IPS DF 4.7 (cell line): Measurements from ENCODE around the gene ENC1.

Experiments used
- DNase-seq: peaks from one replicate; pipeline ENCODE4 v3.0.0-alpha.2; 2013; ENCODE audit warnings: low spot score; ENCODE audit errors: extremely low read depth

ENC1 gene

DNA sequence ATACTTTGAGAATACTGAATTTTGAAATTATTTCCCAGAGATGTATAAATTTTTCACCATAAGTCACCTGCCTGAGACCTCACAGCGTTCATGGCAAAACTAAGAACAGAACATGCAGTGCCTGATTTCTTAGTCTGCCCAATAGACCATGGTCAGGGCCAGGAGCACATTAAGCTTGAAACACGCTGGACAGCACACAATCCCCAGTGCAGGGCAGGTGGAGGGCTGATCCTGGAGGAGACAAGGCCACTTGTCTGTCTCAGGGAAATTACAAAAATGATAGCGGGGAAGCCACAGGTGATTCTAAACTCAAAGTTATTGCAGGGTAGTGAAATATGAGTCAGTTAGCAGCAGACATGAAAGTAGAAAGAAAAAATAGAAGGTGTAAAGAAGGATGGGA is 18.6 kb upstream of the ENC1 start:
- no peak for DNase-seq

DNA sequence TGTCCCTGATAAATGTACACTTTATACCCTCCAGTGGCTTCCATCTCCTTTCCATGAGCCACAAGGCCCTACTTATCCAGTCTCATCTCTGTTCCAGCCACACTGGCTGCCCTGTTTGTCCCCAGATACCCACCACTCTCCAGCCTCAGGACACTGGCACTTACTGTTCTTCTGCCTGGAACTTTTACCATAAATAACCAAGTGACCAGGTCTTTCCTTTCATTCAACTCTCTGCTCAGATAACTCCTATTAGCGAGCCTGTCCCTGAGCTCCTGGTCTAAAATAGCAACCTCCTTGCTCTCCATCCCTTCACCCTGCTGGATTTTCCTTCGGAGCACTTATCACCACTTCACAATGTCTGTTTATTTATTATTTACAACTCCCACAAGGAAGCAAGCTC is 16.6 kb upstream of the ENC1 start:
- no peak for DNase-seq

DNA sequence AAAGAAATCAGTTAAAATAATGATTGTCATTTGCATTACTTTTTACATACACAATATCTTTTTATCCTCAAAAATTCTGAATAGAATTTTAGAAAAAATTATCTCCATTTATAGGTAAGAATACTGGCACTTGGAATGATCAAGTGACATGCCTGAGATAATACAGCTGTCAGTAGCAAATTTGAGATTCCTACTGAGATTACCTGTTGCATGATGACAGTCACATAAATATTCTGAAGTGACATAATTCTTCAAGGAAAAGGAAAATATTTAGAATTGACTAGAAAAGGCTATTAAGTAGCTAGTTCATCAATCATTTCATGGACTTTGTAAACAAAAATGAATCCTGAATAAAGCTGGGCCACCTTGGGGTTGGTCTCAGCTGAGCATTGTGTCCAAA is 15.2 kb upstream of the ENC1 start:
- no peak for DNase-seq

DNA sequence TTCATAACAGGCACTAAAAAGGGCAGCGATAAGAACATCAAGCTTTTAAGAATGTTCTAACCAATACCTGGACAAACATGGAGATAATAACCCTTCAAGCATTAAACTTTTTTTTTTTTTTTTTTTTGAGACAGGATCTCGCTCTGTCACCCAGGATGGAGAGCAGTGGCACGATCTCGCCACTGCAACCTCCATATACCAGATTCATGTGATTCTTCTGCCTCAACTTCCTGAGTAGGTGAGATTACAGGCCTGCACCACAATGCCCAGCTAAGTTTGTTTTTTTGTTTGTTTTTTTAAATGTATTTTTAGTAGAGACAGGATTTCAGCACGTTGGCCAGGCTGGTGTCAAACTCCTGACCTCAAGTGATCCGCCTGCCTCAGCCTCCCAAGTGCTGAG is 14.7 kb upstream of the ENC1 start:
- no peak for DNase-seq

DNA sequence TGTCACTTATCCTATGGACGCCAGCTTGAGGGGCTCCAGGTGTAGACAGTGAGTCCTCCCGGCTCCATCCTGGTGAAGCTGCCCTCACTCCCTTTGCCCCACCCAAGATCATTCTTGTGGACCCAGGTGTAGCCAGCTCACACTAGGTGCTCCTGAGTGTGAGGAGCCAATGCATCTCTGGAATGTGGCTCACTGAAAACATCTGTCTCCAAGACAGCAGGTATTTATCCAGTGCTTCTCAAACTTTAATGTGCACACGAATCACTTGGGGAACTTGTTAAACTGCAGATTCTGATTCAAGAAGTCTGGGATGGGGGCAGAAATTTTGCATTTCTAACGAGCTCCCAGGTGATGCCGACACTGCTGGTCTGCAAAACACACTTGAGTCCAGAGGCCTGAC is 13.5 kb upstream of the ENC1 start:
- no peak for DNase-seq

DNA sequence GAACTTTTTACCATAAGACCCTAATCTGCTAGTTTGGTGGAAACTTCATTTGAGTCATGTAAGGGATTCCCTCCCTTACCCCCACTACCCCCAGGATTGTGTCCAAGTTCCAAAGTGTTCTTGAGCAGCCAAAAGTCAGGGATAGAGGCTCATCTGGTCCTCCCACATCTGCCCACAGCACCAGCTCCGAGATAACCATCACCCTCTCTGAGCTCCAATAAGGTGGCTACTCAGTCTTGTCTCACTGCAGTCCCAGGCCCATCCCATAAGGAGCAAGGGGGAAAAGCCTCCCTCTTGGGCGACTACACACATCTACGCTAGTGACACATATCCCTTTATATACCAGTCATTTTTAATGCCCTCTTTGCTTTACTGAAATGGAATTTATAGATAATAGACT is 12.0 kb upstream of the ENC1 start:
- DNase-seq: no peak

DNA sequence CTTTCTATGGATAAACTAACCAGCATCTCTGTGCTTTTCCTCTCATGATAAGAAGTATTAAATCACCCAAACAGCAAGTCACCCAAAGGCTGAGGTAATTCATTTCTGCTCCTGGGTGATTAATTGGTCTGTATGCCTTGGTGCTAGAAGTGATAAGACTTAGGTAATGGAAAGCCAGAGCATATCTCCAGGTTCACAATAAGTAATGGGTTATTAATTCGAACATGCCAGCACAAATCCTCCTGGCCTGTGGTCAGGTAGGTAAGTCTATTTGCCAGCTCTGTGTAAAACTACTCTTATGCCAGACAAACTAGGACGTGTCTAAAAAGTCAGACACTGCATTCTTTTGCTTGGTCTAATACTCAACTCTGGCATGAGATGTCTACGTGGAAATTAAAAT is 11.2 kb upstream of the ENC1 start:
- DNase-seq: no peak

DNA sequence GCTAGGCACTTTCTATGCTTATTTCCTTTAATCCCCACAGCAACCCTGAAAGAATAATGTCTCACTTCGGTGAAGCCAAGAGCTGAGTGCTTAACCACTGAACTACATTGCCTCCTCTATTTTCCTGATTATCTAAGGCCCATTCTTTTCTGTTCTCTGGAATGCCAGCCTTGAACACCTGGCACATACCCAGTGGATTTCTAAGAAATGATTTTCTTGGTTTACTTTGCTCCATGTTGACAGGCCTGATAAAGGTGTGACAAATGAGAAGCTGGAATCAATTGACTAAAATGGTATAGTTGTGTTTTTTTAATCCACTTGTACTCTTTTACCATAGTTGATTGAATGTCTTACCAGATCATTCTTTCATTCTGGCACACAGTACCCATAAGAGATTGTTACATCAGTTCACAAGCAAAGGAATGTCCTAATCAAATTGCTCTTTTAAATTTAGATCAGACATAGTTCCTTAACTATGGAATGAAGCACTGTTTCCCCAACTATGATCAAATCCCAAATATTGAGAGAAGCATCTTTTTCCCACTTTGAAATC is 9.0 kb upstream of the ENC1 start:
- no peak for DNase-seq

DNA sequence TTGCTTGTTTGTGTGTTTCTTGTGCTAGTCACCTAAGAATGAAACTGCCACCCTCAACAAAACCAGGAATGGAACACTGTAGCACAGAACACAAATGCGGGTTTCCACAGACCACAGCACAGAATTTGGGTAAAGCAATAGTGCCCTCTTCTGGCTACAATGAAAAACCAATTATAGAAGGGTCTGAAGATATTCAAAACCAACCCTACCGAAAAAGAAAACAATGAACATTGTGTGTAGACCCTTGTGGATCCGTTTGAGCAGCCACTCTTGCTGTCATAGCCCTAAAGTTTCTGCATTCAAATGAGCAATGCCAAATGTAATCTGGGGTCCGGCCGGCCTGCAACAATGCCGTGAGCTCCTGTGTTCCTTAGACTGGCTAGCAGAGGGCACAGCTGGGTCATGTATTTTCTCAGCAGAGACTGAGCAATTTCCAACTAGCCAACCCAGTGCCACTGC is 8.3 kb upstream of the ENC1 start:
- no peak for DNase-seq

DNA sequence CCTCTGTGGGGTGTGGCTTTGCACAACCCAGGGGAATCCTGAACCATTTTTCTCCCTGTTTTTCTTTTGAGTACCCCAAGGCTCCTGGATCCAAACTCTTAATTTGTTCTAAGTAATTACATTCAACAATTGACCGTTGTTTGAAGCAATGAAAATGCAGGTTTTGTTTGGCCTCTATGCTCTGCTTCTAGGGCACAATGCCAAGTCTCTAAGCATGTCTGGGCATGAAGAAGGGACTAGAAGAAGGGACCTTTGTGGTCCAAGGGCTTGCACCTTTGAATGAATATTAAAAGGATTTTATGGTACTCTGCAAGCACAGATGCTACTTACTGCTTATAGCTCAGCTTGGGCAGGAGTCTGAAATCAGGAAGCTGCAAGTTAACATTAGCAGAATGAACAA is 6.6 kb upstream of the ENC1 start:
- no peak for DNase-seq

DNA sequence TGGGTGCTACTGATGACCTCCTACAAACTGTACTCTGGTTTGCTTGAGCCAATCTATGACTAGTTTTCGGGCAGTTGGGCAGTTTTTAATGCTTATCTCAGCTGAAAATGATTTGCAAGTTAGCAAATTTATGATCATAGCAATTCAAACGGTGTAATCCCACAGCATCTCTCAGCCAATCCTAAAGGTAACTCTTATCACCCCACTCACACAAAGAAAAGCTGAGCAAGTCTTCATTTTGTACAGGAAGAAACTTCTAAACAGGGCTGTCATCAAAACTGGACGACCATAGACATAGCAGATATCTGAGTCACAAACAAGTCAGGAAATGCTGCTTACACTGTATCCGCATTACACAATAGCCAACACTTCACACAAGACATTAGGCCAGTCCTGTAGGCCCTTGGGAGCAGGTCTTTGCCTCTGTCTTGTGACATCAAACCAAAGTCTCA is 2.6 kb upstream of the ENC1 start:
- no peak for DNase-seq

DNA sequence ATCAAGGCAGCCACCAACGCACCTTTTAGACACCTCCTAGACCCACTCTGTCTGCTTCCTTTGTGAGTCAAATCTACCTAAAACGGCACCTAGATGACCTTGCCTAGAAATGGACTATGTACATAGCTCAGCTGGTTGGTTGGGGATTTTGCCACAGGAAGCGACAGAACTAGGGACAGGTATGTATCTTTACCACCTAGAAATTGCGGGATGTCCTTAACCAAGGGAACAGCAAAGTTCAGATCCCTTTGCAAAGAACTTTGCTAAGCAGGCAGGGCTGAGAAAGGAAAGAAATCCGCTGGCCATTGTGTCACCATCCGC is 2.0 kb upstream of the ENC1 start:
- DNase-seq: no peak

DNA sequence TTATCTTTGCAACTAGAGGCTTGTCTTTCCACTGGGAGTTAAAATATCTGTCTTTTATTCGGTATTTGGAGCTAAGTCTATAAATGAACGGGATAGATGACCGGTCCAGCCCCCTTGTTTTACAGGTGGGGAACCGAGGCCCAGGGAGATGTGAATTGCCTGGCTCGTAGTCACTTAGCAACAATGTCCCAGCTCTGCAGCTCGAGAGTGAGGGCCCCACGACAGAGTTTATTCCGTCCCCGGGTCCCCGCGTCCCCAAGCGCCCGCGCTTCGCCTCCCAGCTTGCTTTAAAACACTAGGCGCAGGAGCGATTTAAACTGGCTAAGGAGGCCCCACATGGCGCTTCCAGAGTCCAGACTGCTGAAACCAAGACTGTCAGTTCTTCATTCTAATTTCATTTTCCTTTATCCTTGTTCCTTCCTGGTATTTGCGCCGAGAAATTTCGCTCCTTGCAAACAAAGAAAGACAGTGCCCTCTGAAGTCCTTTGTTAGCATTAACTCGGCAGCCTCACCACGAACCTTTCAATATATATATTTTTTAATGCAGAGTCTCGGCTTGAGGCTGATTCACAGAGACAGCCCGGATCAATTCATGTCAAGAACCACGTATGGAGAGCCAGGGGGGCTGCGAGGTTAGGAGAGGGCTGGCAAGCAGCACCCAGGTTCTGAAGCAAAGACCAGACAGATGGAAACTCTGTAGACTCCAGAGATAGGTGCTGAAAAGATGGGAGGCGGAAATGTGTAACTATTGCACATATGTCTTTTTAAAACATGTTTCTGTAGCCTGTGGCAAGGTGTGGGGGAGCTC is 1.4 kb upstream of the ENC1 start:
- no peak for DNase-seq

DNA sequence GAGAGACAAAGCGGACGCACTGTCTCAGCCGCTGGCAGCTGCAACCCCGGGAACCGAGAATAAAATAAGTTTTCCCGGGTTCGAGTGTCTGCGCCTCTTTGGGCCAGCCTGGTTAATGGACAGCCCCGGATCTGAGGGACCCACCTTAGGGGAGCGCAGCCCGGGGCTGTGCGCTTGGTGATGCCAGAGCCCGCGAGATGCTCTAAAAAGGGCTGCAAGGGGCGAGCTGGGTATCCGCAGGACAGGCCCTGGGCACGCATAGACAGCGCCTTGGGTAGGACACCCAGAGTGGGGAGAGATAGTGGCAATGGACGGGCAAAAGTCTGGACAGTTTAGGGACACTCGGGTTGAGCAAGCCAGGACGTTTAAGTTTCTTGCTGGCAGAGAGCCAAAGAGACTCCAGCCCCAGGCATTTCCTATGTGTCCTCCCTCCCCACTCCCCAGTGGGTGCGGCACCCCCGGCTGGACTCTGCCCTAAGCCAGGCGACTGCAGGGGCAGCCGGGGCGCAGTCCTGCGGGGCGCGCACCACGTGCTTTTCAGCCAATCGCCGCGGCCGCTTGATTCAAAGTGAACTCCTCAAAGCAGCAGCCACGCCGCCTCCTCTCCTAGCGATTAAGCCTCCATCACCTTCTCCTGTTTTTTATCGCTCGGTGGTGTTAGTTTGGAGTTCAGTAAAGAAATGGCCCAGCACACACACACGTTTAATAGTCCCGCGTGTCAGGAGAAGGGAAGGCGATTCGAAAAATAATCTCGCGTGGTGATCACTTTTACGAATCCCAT is 616 bp upstream of the ENC1 start:
- DNase-seq: no peak

DNA sequence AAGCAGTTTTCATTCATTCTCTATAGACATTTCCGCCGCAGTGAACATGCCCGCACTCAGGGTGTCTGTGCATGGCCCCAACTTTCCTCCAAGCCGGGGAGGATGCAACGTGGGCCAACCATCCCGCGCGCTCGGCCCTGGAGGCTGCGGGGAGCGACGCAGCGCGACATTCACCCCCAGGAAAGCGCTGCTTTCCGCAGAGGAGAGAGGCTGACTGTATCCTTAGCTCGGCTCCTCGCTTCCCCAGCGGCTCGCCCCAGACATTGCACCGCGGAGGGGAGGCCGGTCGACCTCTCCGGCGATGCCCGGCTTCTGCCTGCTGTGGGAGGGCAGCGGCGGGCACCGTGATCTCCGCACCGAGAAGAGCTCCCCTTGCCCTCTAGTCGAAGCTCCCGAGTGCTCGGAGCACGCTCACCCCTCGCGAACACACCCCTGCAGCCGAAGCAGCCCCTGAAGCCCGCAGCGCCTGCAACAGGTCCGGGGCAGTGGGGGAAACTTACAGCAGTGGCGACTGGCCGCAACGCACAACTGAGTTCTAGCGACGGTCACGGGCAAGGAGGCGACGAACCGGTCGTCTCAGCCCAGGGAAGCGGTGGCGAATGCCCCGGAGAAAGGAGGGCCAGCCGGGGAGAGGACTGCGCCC is 600 bp downstream of the ENC1 start:
- no peak for DNase-seq

DNA sequence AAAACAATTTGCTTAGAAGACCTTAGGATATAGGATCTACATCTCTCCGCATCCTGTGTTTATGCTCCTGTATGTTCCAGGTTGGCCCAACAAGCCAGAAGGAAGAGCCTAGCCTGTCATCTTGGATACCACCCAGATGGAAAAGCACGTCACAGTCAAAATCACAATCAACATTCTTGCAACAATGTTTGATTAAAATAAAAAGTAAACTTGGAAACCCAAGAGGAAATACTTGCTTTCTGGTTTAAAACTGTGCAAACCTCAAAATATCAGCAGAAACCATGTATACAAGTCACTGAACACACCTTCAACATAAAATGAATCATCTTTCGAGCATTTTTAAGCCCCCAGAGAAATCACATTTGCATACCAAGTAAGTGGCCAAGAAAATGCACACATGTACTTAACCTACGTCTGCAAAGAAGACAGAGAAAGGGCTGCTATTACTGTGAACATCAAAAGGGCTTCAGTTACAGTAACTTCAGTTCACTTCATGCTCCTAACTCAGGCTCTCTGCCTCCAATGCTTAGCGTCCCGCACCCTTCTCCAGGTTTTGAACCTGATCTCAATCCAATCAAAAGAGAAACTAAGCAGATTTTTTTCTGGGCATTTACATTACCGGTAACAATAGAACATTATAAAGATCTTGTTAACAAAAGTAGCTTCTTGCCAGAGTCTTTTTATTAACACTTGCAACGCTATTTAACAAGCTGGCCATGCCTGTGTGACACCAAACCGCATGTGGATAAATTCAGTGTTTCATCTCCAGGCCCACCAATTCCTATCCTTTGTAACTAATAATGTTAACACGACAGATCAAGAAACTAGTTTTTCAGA is 1.3 kb downstream of the ENC1 start:
- DNase-seq: no peak

DNA sequence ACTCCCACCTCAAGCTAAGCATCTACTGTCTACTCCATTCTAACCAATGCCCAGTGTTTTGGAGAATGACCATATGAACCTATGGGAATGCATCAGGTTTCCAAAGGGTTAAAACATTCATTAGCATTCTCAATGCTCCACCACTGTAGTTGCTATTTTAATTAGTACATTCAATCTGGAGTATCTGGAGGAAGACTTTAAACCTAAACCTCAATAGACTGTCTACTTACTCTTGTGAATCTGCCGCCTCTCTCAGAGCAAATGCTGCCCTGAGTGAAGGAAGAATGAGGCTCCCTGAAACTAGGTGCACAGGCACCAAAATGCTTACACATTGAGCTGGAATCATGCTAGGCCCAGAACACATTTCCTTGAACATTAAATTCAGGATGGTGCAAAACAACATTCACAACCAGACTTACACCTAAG is 2.0 kb downstream of the ENC1 start:
- no peak for DNase-seq

DNA sequence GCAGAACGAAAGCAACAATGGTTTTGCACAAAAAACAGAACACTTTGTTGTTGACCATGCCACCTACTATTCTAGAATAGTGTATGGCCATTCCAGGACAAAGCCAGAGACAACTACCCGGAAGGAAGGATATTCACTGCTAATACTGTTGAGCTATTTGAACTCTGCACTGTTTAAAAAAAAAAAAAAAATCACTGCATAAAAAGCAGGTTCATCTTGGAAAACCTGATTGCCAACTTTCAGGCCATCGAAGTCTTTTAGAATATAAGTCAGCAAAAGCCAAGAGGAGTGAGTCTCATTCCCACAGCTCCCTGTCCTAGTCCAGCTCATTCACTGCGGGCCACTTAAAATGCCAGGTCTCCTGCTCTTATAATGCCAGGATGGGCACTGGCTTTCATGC is 4.0 kb downstream of the ENC1 start:
- DNase-seq: no peak

DNA sequence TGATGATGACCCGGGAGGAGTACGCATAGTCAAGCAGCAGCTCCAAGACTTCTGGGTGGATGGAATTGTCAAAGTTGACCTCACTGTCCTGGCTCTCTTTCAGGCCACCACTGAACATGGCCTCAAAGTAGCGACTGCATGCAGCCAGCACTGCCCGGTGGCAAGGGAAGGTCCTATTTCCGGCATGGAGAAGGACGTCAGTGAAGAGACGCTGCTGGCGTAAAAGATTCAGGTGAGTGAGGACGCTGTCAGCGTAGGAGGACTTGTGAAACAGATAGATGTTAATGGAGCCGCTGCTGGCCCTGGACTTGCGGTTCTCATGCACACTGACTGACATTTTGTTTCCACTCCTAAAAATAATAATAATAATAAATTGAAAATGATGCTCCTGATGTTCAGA is 4.4 kb downstream of the ENC1 start:
- DNase-seq: no peak

DNA sequence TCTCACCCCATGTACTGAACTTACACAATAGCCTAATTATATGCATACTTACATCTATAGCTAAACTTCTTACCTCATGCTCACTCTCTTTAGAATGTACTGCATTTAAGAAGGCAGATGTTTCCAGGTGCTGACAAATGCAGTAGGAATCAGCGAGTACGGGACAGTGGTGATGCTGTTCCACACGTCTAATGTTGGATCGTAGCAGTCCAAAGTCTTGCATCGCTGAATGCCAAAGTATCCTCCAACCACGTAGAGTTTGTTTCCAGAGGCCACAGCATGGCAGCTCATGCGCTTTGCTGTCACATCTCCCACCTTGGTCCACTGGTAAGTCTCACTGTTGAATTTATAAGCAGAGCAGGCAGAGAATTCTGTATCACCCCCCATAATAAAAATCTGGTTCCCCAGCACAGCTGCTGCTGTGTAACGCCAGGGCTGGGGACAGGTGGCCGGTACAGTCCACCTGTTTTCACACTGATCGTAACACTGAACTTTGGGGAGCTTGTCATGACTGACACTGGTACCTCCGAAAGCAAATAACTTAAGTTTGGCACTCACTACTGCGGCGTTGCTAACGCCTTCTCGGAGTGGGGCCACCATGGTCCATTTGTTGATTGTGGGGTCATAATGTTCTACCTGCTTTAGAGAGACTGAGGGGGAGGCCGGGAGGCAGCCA is 5.8 kb downstream of the ENC1 start:
- DNase-seq: no peak

DNA sequence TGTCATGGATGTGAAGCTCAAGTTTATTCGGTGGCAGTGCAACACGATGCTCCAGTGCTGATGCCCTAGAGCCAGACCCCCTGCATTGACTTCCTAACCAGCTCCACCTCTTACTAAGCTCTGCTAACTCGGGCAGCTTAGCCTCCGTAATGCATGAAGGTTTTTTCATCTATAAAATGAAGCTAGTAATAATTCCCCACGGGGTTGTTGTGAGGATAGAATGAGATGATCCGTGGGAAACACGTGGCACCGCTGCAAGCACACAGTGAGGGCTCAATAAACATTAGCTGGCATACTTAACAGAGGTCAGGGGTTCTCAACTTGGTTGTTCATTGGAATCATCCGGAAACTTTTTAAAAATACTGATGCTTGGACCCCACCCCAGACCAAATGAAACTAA is 6.8 kb downstream of the ENC1 start:
- DNase-seq: no peak
